Esophagus (tissue), 2 donors: ENCODE data around the gene RNF225. TPM values are rescaled to one million over a fixed set of nuclear protein-coding genes. Genes with fewer than 3 reads are reported as not detected.

Source experiments
- H3K27ac ChIP-seq, 2 donors: one replicate each; pipeline ENCODE4 v1.5.1; 2013; ENCODE audit warnings: low read depth in 2 of 2, mild to moderate bottlenecking in 2 of 2, inconsistent platforms in 1 of 2, low read length in 1 of 2, moderate library complexity in 1 of 2
- H3K27me3 ChIP-seq, 2 donors: one replicate each; pipeline ENCODE4 v1.6.1; 2013; ENCODE audit warnings: low read length in 2 of 2, control low read depth in 1 of 2, mild to moderate bottlenecking in 1 of 2; ENCODE audit not compliant: insufficient read depth in 2 of 2, control insufficient read depth in 1 of 2
- H3K36me3 ChIP-seq, 2 donors: one replicate each; pipeline ENCODE4 v1.6.1; 2013; ENCODE audit warnings: low read length in 1 of 2; ENCODE audit not compliant: control insufficient read depth in 2 of 2, insufficient read depth in 2 of 2
- H3K4me1 ChIP-seq, 2 donors: one replicate each; pipeline ENCODE4 v1.6.1; 2013; ENCODE audit warnings: low read length in 1 of 2; ENCODE audit not compliant: control insufficient read depth in 2 of 2, insufficient read depth in 2 of 2
- H3K4me3 ChIP-seq, 2 donors: one replicate each; pipeline ENCODE4 v1.5.1; 2013; ENCODE audit warnings: low read length in 2 of 2, mild to moderate bottlenecking in 2 of 2, low read depth in 1 of 2, moderate library complexity in 1 of 2
- H3K9me3 ChIP-seq, 2 donors: one replicate each; pipeline ENCODE4 v1.6.1; 2013; ENCODE audit warnings: mild to moderate bottlenecking in 2 of 2, low read depth in 1 of 2, low read length in 1 of 2, moderate library complexity in 1 of 2; ENCODE audit not compliant: control insufficient read depth in 2 of 2, insufficient read depth in 1 of 2
- WGBS, 2 donors: extraction: QIAGEN DNeasy Blood & Tissue Kit; methylation state at CpG; one replicate each; pipeline ENCODE4 v1.1.7; 2013; 5-methylcytosine and 5-hydroxymethylcytosine counted together
- polyA plus RNA-seq, 2 donors: library from polyadenylated mRNA; stranded (reverse); fragments of 200-250 nt; gene quantifications; one replicate each; pipeline ENCODE4 v1.2.3, GENCODE V29; 2013
- donor health status: healthy with polysubstance abuse.
- donor health status: Bipolar disorder and iron deficiency.

RNF225 gene
- polyA plus RNA-seq, 2 donors, result 1.6 to 4.6 TPM

- 91 to 95% methylated on average over 6 of the region's 6 CpGs for WGBS, 2 donors
- Histone ChIP-seq H3K27me3 (no peaks in the 10 kb centered on the region), H3K9me3 (no peaks in the 10 kb centered on the region), H3K4me3 (no peak overlapping the region), H3K4me1 (peaks cover 2 to 18% of the 10 kb centered on the region in 2 donors), H3K27ac (no peak overlapping the region), H3K36me3 (peaks cover 0 to 2% of the 10 kb centered on the region in 2 donors)
Observed at GRCh38 chr19:58379246-58379645, 16.2 kb upstream of the RNF225 start.

- Histone ChIP-seq H3K9me3 (no peaks in the 10 kb centered on the region), H3K4me1 (peaks cover 2 to 18% of the 10 kb centered on the region in 2 donors), H3K4me3 (peak overlapping the region; percentile 77 to 88), H3K36me3 (peaks cover 0 to 2% of the 10 kb centered on the region in 2 donors), H3K27me3 (no peaks in the 10 kb centered on the region), H3K27ac (peak overlapping the region; percentile 96 to 97)
- WGBS, 2 donors, result 5 to 6% methylated on average over 24 of the region's 24 CpGs
Observed at GRCh38 chr19:58380037-58380661, 15.3 kb upstream of the RNF225 start.

GRCh38 chr19:58380662-58381459 is 14.6 kb upstream of the RNF225 start, which contains the start of gene ZNF837:
Gene ZNF837 (minus strand): TSS chr19:58381030. CDS start chr19:58369332, 11,698 bp downstream.
- H3K27ac ChIP-seq, result peak within 1 kb of the TSS; percentile 96 to 97
- peaks cover 6 to 22% of the 10 kb centered on the region in 2 donors for H3K4me1 ChIP-seq
- peak within 1 kb of the TSS; percentile 77 to 88 for H3K4me3 ChIP-seq
- peaks cover 0 to 2% of the 10 kb centered on the region in 2 donors for H3K36me3 ChIP-seq
- H3K9me3 ChIP-seq, result no peaks in the 10 kb centered on the region
- WGBS, 2 donors, result 0% methylated on average over 83 of the region's 83 CpGs
- no peaks in the 10 kb centered on the region for H3K27me3 ChIP-seq

- H3K36me3 ChIP-seq, result peaks cover 0 to 2% of the 10 kb centered on the region in 2 donors
Observed at GRCh38 chr19:58381460-58382212, 13.8 kb upstream of the RNF225 start.

GRCh38 chr19:58382997-58383603 is 12.4 kb upstream of the RNF225 start:
- H3K4me1 ChIP-seq, result peaks cover 8 to 31% of the 10 kb centered on the region in 2 donors
- 90% methylated on average over 6 of the region's 6 CpGs for WGBS, 2 donors

More at GRCh38 chr19:58381460-58382212, 13.8 kb upstream of the RNF225 start:
- peak overlapping the region; percentile 68 to 88 for H3K27ac ChIP-seq
- no peaks in the 10 kb centered on the region for H3K9me3 ChIP-seq
- H3K4me3 ChIP-seq, result peak overlapping the region; percentile 77 to 88
- 27 to 28% methylated on average over 26 of the region's 26 CpGs for WGBS, 2 donors
- peaks cover 6 to 26% of the 10 kb centered on the region in 2 donors for H3K4me1 ChIP-seq
- H3K27me3 ChIP-seq, result no peaks in the 10 kb centered on the region

GRCh38 chr19:58385313-58385890 is 10.1 kb upstream of the RNF225 start:
- H3K4me1 ChIP-seq, result peaks cover 9 to 21% of the 10 kb centered on the region in 2 donors

More at GRCh38 chr19:58382997-58383603, 12.4 kb upstream of the RNF225 start:
- Histone ChIP-seq H3K36me3 (peaks cover 0 to 3% of the 10 kb centered on the region in 2 donors), H3K27me3 (no peaks in the 10 kb centered on the region), H3K4me3 (no peak overlapping the region), H3K27ac (no peak overlapping the region), H3K9me3 (no peaks in the 10 kb centered on the region)

GRCh38 chr19:58385891-58386575 is 9.4 kb upstream of the RNF225 start:
- Histone ChIP-seq H3K27me3 (no peaks in the 10 kb centered on the region), H3K4me3 (peak overlapping the region; percentile 80 to 84), H3K27ac (peak overlapping the region; percentile 98 to 99), H3K4me1 (peaks cover 9 to 21% of the 10 kb centered on the region in 2 donors), H3K9me3 (no peaks in the 10 kb centered on the region), H3K36me3 (peaks cover 0 to 4% of the 10 kb centered on the region in 2 donors)
- 5 to 6% methylated on average over 32 to 36 of the region's 36 CpGs for WGBS, 2 donors

More at GRCh38 chr19:58385313-58385890, 10.1 kb upstream of the RNF225 start:
- 70% methylated on average over 9 of the region's 9 CpGs for WGBS, 2 donors
- Histone ChIP-seq H3K9me3 (no peaks in the 10 kb centered on the region), H3K4me3 (peak overlapping the region in 1 of 2 donors; percentile 80), H3K36me3 (peaks cover 0 to 4% of the 10 kb centered on the region in 2 donors), H3K27me3 (no peaks in the 10 kb centered on the region), H3K27ac (peak overlapping the region; percentile 98 to 99)

- peaks cover 0 to 4% of the 10 kb centered on the region in 2 donors for H3K36me3 ChIP-seq
- no peaks in the 10 kb centered on the region for H3K9me3 ChIP-seq
- peaks cover 9 to 18% of the 10 kb centered on the region in 2 donors for H3K4me1 ChIP-seq
- peak within 1 kb of the TSS; percentile 80 to 84 for H3K4me3 ChIP-seq
- H3K27ac ChIP-seq, result peak within 1 kb of the TSS; percentile 98 to 99
- H3K27me3 ChIP-seq, result no peaks in the 10 kb centered on the region
- WGBS, 2 donors, result 0 to 1% methylated on average over 64 of the region's 64 CpGs
Observed at GRCh38 chr19:58386576-58387337, 8.7 kb upstream of the RNF225 start, which contains the start of gene RPS5. Gene RPS5 (plus strand): TSS chr19:58387269. CDS start chr19:58388138, 869 bp downstream.
